Measurements from ENCODE around the gene TDRD10. TPM values are rescaled to one million over a fixed set of nuclear protein-coding genes. Genes with fewer than 3 reads are reported as not detected.

TDRD10 gene
- polyA plus RNA-seq, 1 experiment: not detected

- Histone ChIP-seq H3K27me3 (ENCODE audit: control insufficient read depth, insufficient read depth, low read length) (peaks cover 7% of the 10 kb centered on the region), H3K4me3 (ENCODE audit: low read depth, low read length) (no peak overlapping the region), H3K36me3 (ENCODE audit: control insufficient read depth, insufficient read depth, low read length) (no peaks in the 10 kb centered on the region)
- DNase-seq (ENCODE audit: low read depth): no peak
- POLR2A ChIA-PET: no interaction called here
- CTCF ChIA-PET: no interaction called here
- no peak for TF ChIP-seq CTCF (IDR thresholded peaks at IDR 0.05; ENCODE audit: insufficient read depth, low read depth, low read length)
These were observed 10.7 kb downstream of the TDRD10 start for GRCh38 chr1:154512760-154513159.

GRCh38 chr1:154514066-154514553, 12.1 kb downstream of the TDRD10 start:
- CTCF ChIA-PET: no interaction called here
- POLR2A ChIA-PET: no interaction called here
- H3K36me3 ChIP-seq (ENCODE audit: control insufficient read depth, insufficient read depth, low read length): no peaks in the 10 kb centered on the region
- DNase-seq (ENCODE audit: low read depth): no peak
- no peak for TF ChIP-seq CTCF (IDR thresholded peaks at IDR 0.05; ENCODE audit: insufficient read depth, low read depth, low read length)
- H3K27me3 ChIP-seq (ENCODE audit: control insufficient read depth, insufficient read depth, low read length): peaks cover 7% of the 10 kb centered on the region
- H3K4me3 ChIP-seq (ENCODE audit: low read depth, low read length): no peak overlapping the region

- ChIA-PET POLR2A (no interaction called here), CTCF (interaction anchor here (0.7 to 1.3 kb wide), 3 partner anchors 27 to 358 kb away, joined by 3 read pairs; no protein-coding TSS in a partner anchor)
- no peak for DNase-seq (ENCODE audit: low read depth)
- H3K4me3 ChIP-seq (ENCODE audit: low read depth, low read length): no peak overlapping the region
- no peaks in the 10 kb centered on the region for H3K36me3 ChIP-seq (ENCODE audit: control insufficient read depth, insufficient read depth, low read length)
- no peak for TF ChIP-seq CTCF (IDR thresholded peaks at IDR 0.05; ENCODE audit: insufficient read depth, low read depth, low read length)
- peaks cover 20% of the 10 kb centered on the region for H3K27me3 ChIP-seq (ENCODE audit: control insufficient read depth, insufficient read depth, low read length)
These were observed 15.6 kb downstream of the TDRD10 start for GRCh38 chr1:154517661-154518060.

GRCh38 chr1:154519591-154519991, 17.6 kb downstream of the TDRD10 start:
- CTCF ChIA-PET: no interaction called here
- POLR2A ChIA-PET: no interaction called here
- H3K27me3 ChIP-seq (ENCODE audit: control insufficient read depth, insufficient read depth, low read length): peaks cover 23% of the 10 kb centered on the region
- no peaks in the 10 kb centered on the region for H3K36me3 ChIP-seq (ENCODE audit: control insufficient read depth, insufficient read depth, low read length)
- no peak for DNase-seq (ENCODE audit: low read depth)
- TF ChIP-seq CTCF (IDR thresholded peaks at IDR 0.05; ENCODE audit: insufficient read depth, low read depth, low read length): no peak
- H3K4me3 ChIP-seq (ENCODE audit: low read depth, low read length): no peak overlapping the region

- Histone ChIP-seq H3K4me3 (ENCODE audit: low read depth, low read length) (no peak overlapping the region), H3K27me3 (ENCODE audit: control insufficient read depth, insufficient read depth, low read length) (peaks cover 23% of the 10 kb centered on the region), H3K36me3 (ENCODE audit: control insufficient read depth, insufficient read depth, low read length) (no peaks in the 10 kb centered on the region)
- no peak for TF ChIP-seq CTCF (IDR thresholded peaks at IDR 0.05; ENCODE audit: insufficient read depth, low read depth, low read length)
- POLR2A ChIA-PET: no interaction called here
- CTCF ChIA-PET: interaction anchor here (1.6 kb wide), 1 partner anchor 41 kb away, joined by 3 read pairs; no protein-coding TSS in a partner anchor
- no peak for DNase-seq (ENCODE audit: low read depth)
These were observed 18.3 kb downstream of the TDRD10 start for GRCh38 chr1:154520333-154520732.
